ENCODE data around the gene DYDC2.

The DYDC2 gene

DNA sequence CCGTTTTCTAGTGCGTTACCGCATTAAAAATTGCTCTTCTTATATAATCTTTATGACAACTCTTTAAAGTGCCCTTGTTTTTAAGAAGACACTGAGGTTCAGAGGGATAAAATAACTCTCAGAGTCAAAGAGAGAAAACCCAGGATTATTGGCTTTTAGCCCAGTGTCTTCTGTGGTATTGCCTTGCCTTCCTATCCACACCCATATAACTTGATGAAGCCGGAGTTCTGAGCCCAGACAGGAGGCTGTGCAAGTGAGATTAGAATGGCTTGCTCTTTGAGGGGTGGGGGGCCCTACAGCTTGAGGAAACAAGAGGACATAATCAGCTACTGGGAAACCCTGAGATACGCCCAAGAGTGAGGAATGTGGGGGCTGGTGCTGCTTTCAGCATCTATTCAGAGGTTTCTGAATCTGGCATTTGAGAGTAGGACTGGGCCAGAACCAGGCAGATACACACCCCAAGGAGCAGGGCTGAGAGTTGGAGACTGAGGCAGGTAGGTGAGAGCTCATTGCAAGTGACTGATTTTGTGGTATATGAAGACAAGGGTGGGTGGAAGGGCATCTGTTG, 54.1 kb downstream of the DYDC2 start:
- ATAC-seq, result no peak
- TF ChIP-seq ESRRG (CRISPR knock-in tag; IDR thresholded peaks at IDR 0.05) (no peak), ZFP3 (CRISPR knock-in tag; IDR thresholded peaks at IDR 0.05) (no peak), ISL1 (CRISPR knock-in tag; IDR thresholded peaks at IDR 0.05) (no peak), CREB5 (CRISPR knock-in tag; IDR thresholded peaks at IDR 0.05; ENCODE audit: low read depth) (no peak), TOX (CRISPR knock-in tag; IDR thresholded peaks at IDR 0.05; ENCODE audit: borderline replicate concordance) (no peak), CSDC2 (CRISPR knock-in tag; IDR thresholded peaks at IDR 0.05) (no peak), ZFP30 (CRISPR knock-in tag; IDR thresholded peaks at IDR 0.05) (no peak), POU6F1 (CRISPR knock-in tag; IDR thresholded peaks at IDR 0.05; ENCODE audit: borderline replicate concordance, low read depth) (no peak), PPARA (CRISPR knock-in tag; IDR thresholded peaks at IDR 0.05; ENCODE audit: borderline replicate concordance) (no peak), BACH2 (CRISPR knock-in tag; IDR thresholded peaks at IDR 0.05; ENCODE audit: borderline replicate concordance) (no peak), PATZ1 (CRISPR knock-in tag; IDR thresholded peaks at IDR 0.05; ENCODE audit: borderline replicate concordance) (no peak), TSHZ2 (CRISPR knock-in tag; IDR thresholded peaks at IDR 0.05) (no peak), RARB (CRISPR knock-in tag; IDR thresholded peaks at IDR 0.05) (no peak), TCF4 (CRISPR knock-in tag; IDR thresholded peaks at IDR 0.05; ENCODE audit: borderline replicate concordance) (no peak), ZC3H10 (CRISPR knock-in tag; IDR thresholded peaks at IDR 0.05) (no peak), ZNF565 (CRISPR knock-in tag; conservative IDR thresholded peaks at IDR 0.05; ENCODE audit: low read depth) (no peak), ARNTL (CRISPR knock-in tag; IDR thresholded peaks at IDR 0.05; ENCODE audit: borderline replicate concordance, low read depth) (no peak), ZNF70 (CRISPR knock-in tag; IDR thresholded peaks at IDR 0.05) (no peak)
- TF ChIP-seq, protein P1, sequence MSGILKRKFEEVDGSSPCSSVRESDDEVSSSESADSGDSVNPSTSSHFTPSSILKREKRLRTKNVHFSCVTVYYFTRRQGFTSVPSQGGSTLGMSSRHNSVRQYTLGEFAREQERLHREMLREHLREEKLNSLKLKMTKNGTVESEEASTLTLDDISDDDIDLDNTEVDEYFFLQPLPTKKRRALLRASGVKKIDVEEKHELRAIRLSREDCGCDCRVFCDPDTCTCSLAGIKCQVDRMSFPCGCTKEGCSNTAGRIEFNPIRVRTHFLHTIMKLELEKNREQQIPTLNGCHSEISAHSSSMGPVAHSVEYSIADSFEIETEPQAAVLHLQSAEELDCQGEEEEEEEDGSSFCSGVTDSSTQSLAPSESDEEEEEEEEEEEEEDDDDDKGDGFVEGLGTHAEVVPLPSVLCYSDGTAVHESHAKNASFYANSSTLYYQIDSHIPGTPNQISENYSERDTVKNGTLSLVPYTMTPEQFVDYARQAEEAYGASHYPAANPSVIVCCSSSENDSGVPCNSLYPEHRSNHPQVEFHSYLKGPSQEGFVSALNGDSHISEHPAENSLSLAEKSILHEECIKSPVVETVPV (CRISPR knock-in tag; IDR thresholded peaks at IDR 0.05), result no peak

- ATAC-seq, result no peak
- TF ChIP-seq ZNF565 (CRISPR knock-in tag; conservative IDR thresholded peaks at IDR 0.05; ENCODE audit: low read depth) (no peak), TCF4 (CRISPR knock-in tag; IDR thresholded peaks at IDR 0.05; ENCODE audit: borderline replicate concordance) (no peak), TSHZ2 (CRISPR knock-in tag; IDR thresholded peaks at IDR 0.05) (no peak), BACH2 (CRISPR knock-in tag; IDR thresholded peaks at IDR 0.05; ENCODE audit: borderline replicate concordance) (no peak), ZC3H10 (CRISPR knock-in tag; IDR thresholded peaks at IDR 0.05) (no peak)
Observed at GRCh38 chr10:80411267-80411668, 54.7 kb downstream of the DYDC2 start.
